ENCODE results near the gene PALM.

The PALM gene

GRCh38 chr19:752652-753517 lies 44.1 kb downstream of the PALM start:
- DNase-seq (ENCODE audit: low read depth): no peak

GRCh38 chr19:754530-754929 lies 45.8 kb downstream of the PALM start:
- DNase-seq (ENCODE audit: low read depth): no peak

DNA sequence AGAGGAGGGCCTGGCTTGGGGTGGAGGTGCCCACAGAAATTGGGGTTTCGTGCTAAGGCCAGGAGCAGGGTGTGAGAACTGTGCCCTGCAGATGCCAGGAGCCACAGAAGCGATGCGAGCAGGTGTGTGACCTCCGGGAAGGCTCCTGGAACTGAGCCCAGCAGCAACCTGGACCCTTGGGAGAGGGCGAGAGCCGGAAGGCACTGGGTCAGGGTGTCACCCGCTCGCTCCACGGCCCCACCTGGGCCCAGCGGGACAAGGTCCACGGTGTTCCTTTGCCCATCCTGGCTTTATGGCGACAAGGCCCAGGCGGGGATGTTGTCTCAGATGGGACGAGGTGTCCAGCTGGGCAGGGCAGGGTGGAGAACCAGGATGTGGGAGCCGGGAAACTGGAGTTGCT lies 46.3 kb downstream of the PALM start:
- DNase-seq (ENCODE audit: low read depth): no peak

DNA sequence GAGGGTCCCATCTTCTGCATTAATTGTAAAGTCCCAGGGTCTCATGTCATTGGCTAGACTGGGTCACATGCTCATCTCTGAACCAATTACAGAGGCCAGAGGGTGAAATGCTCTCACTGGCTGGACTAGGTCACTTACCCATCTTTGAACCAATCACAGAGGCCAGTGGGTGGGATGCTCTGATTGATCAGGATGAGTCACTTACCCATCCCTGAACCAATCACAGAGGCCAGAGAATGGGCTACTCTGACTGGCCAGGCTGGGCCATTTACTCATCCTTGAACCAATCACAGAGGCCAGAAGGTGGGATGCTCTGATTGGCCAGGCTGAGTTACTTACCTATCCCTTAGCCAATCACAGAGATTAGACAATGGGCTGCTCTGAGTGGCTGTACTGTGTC lies 47.5 kb downstream of the PALM start:
- DNase-seq (ENCODE audit: low read depth): no peak

GRCh38 chr19:756821-757688 lies 48.3 kb downstream of the PALM start:
- DNase-seq (ENCODE audit: low read depth): no peak

DNA sequence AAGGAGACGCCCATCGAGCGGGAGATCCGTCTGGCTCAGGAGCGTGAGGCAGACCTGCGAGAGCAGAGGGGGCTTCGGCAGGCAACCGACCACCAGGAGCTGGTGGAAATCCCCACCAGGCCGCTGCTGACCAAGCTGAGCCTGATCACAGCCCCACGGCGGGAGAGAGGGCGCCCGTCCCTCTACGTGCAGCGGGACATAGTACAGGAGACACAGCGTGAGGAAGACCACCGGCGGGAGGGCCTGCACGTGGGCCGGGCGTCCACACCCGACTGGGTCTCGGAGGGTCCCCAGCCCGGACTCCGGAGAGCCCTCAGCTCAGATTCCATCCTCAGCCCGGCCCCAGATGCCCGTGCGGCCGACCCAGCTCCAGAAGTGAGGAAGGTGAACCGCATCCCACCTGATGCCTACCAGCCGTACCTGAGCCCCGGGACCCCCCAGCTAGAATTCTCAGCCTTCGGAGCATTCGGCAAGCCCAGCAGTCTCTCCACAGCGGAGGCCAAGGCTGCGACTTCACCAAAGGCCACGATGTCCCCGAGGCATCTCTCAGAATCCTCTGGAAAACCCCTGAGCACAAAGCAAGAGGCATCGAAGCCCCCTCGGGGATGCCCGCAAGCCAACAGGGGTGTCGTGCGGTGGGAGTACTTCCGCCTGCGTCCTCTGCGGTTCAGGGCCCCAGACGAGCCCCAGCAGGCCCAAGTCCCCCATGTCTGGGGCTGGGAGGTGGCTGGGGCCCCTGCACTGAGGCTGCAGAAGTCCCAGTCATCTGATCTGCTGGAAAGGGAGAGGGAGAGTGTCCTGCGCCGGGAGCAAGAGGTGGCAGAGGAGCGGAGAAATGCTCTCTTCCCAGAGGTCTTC lies 49.3 kb downstream of the PALM start:
- DNase-seq (ENCODE audit: low read depth): no peak

GRCh38 chr19:763181-763580 lies 54.4 kb downstream of the PALM start:
- no peak for DNase-seq (ENCODE audit: low read depth)

- no peak for DNase-seq (ENCODE audit: low read depth)
These were observed 55.1 kb downstream of the PALM start for GRCh38 chr19:763869-764268.

DNA sequence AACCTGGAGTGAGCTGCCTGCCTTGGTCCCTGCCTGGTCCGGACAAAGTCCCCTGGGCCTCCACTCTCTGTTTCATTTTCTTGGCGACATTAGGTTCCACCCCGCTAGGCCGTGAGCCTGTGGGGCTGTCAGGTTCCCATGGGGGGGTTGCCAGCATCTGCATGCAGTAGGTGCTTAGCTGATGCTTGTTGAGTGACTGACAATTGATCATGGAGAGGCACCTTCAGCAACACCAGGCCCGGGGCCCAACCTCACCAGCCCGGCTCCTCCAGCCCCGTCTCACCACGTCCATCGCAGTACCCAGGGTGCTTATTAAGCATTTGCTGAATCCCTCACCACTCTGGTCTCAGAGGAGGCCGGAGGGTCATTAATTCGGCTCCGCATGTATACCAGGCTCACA lies 55.6 kb downstream of the PALM start:
- no peak for DNase-seq (ENCODE audit: low read depth)

GRCh38 chr19:765179-765738 lies 56.5 kb downstream of the PALM start:
- no peak for DNase-seq (ENCODE audit: low read depth)

DNA sequence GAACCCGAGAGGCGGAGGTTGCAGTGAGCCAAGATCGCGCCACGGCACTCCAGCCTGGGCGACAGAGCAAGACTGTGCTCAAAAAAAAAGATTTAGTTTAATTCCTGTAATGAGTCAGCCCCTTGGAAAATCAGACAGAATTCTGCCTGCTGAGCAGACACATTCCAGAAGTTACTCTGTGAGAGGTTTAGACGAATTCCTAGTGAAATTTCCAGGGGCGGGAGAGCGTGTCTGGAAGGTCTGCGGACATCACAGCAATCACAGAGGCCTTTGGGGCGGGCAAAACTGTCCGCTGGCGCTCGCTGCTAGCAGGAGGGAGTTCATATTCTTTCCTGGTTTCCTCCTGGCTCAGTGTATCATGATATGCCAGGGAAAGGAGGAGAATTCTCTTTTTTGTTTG lies 59.7 kb downstream of the PALM start:
- no peak for DNase-seq (ENCODE audit: low read depth)

GRCh38 chr19:769616-770015 lies 60.9 kb downstream of the PALM start:
- no peak for DNase-seq (ENCODE audit: low read depth)

DNA sequence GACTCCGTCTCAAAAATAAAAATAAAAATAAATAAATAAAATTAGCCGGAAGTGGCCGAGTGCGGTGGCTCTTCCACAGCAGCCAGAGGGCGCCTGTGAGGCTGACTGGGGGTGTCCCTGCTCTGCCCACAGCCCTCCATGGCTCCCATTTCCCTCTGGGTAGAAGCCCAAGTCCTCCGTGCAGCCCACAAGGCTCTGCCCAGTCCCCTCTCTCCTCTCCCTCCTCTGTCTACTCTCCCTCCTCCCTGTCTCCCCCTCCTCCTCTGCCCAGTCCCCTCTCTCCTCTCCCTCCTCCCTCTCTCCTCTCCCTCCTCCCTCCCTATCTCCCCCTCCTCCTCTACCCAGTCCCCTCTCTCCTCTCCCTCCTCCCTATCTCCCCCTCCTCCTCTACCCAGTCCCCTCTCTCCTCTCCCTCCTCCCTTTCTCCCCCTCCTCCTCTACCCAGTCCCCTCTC lies 62.6 kb downstream of the PALM start:
- no peak for DNase-seq (ENCODE audit: low read depth)

GRCh38 chr19:772063-772462 lies 63.3 kb downstream of the PALM start:
- no peak for DNase-seq (ENCODE audit: low read depth)

DNA sequence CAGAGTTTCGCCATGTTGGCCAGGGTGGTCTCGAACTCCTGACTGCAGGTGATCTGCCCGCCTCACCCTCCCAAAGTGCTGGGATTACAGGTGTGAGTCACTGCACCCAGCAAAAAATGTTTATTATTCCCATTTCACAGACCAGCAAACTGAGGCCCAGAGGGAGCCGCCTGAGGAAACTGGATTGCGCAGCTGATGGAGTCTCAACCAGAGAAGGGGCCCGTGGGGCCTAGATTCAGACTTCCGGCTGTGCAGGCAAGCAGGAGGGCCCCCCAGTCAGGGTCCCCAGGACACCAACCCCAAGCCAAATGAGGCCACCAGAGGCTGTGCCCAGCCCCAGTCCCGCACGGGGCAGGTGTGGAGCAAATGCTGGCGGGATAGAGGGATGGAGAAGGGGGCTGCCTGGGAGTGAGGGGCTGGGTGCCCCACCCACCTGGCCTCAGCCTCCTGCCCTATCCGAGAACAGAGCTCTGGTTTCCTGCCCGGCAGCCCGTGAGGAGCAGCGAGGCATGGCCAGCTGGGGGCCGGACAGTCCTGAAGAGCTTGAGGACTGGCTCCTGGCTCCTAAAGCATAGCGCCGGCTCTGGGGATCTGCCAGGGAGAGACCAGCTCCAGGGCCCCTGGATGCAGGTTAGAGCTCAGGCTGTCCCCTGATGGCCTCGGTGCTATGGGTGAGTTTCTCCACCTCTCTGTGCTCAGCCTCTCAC lies 64.1 kb downstream of the PALM start:
- no peak for DNase-seq (ENCODE audit: low read depth)

DNA sequence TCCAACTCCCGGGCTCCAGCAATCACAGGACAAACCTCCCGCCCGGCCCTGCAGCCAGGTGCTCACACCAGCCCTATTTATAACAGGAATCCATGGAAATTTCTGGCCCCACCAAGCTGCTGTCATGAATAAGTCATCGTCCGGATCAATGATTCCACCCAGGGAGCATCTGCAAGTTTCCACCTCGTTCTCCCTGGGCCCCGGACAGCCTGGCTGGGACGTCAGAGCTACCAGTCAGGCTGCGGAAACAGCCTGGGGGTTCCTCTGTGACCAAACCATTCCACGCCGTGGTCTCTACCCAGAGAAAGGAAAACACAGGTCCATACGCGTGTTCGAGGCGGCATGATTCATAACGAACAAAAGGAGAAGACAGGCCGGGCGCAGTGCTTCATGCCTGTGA lies 67.8 kb downstream of the PALM start:
- DNase-seq (ENCODE audit: low read depth): no peak

DNA sequence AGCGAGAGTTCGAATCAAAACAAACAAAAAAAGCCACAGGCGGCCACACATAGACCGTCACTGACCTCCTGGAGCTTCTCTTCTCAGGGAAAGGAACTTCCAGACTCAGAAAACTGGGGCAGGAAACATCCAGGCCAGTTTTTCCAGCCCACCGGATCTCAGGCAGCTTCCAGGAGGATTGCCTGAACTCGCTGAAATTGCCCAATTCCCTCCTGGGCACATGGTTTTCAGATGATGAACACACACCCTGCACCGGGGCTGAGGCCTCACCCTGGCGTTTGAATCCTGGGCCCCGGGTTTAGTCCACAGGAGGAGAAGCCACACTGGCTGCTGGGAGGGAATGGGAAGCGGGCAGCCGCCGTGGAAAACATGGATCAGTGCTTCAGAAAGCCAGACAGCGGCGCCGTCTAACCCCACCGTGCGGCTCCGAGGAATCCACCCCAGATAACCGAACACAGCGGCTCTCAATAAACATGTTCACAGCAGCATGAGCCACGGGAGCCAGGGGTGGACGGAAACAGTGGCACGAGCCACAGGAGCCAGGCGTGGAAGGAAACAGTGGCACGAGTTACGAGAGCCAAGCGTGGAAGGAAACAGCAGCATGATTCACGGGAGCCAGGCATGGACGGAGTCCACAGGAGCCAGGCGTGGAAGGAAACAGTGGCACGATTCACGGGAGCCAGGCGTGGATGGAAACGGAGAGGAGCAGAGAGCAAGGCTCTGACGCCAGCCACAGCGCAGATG lies 70.3 kb downstream of the PALM start:
- DNase-seq (ENCODE audit: low read depth): no peak

GRCh38 chr19:780935-781334 lies 72.2 kb downstream of the PALM start:
- DNase-seq (ENCODE audit: low read depth): no peak

- no peak for DNase-seq (ENCODE audit: low read depth)
These were observed 73.1 kb downstream of the PALM start for GRCh38 chr19:781800-782184.

DNA sequence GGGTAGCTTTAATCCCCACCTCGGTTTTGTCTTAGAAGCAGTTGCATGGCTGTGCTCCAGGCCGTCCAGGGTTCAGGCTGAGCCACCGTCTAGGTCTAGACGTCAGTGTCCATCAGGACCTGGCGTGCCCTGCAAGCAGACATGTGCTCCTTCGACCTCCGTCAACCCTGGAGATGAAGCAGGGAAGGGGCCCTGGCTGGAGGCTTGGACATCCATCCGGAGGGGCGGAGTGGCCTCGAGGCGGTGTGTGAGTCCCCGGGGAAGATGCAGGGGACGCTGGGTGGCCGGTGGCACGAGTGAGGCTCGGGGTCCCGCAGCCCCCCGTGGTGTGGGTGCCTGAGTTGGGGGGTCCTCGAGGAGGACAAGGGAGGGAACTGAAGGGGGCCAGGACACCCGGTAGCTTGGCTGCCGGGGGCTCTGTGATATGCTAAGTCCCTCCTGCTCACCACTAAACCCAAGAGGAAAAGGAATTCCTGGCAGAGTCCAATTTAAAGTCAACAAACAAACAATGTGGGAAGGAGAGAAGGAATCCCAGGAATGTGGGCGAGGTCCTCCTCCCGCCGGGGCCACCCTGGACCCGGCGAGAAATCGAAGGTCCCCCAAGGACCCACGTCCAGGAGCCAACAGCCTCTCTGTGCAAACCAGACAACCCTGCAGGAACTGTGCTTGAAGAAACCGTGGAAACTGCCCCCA lies 73.6 kb downstream of the PALM start:
- no peak for DNase-seq (ENCODE audit: low read depth)
